Body of pancreas (tissue), 4 donors: Measurements from ENCODE around the gene ZNF550.

Source experiments
- POLR2A ChIP-seq, 3 donors: fragments of 450-650 bp; IDR thresholded peaks; one replicate each; pipeline ENCODE4 v1.6.1; 2016; ENCODE audit warnings: antibody characterized with exemption in 3 of 3, mild to moderate bottlenecking in 2 of 3
- TF ChIP-seq, protein P1 (sequence below), 7 experiments: fragments of 450-650 bp in 4 of 7; fragments of 200-600 bp in 3 of 7; sonication (generic) in 3 of 7; IDR thresholded peaks; one replicate each; pipeline ENCODE4 v1.5.1; 2016 to 2019; ENCODE audit warnings: antibody characterized with exemption in 7 of 7

DNA sequence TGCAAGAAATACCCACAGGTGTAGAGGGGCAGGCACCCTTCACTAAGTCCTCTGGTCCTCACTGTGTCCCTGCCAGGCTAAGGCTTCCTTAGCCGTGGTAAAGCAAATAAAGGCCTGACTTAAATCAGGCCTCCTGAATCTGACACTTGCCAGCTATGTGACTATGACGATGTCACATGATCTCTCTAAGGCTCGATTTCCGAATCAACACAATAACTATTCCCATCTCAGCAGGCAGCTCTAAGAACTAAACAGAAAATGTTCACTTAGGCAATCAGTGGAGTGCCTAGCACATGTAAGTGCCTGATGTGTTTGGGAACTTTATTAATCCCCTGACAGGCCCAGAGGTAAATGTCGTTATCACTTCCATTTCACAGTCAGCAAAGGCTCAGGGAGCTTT, 2.0 kb downstream of the ZNF550 start:
- TF ChIP-seq, protein P1, sequence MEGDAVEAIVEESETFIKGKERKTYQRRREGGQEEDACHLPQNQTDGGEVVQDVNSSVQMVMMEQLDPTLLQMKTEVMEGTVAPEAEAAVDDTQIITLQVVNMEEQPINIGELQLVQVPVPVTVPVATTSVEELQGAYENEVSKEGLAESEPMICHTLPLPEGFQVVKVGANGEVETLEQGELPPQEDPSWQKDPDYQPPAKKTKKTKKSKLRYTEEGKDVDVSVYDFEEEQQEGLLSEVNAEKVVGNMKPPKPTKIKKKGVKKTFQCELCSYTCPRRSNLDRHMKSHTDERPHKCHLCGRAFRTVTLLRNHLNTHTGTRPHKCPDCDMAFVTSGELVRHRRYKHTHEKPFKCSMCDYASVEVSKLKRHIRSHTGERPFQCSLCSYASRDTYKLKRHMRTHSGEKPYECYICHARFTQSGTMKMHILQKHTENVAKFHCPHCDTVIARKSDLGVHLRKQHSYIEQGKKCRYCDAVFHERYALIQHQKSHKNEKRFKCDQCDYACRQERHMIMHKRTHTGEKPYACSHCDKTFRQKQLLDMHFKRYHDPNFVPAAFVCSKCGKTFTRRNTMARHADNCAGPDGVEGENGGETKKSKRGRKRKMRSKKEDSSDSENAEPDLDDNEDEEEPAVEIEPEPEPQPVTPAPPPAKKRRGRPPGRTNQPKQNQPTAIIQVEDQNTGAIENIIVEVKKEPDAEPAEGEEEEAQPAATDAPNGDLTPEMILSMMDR (IDR thresholded peaks at IDR 0.05) = no peak
- no peak for TF ChIP-seq POLR2A (IDR thresholded peaks at IDR 0.05)
